K562 (cell line): ENCODE results near the gene ACSF2.
"Not testable (repeated sequence)": the region's sequence is repeated elsewhere in the genome, so short reads cannot be mapped to it uniquely, and the experiment has no call there.

Source experiments
- CHD4 ChIP-seq: fragments of 200-600 bp; sonication (generic); IDR thresholded peaks from 3 replicates; pipeline ENCODE4 v1.6.1; 2012; ENCODE audit warnings: low read depth, mild to moderate bottlenecking, mixed read lengths, low read length, inconsistent platforms; ENCODE audit not compliant: insufficient read depth, insufficient replicate concordance, poor library complexity, severe bottlenecking
- FOXA3 ChIP-seq, 2 experiments: fragments of 450-650 bp in 1 of 2; sonication (generic) in 1 of 2; formaldehyde crosslinking; IDR thresholded peaks in 1 of 2; conservative IDR thresholded peaks in 1 of 2; 2 replicates each; pipeline versions ENCODE4 v1.4.0 to v1.8.0; 2020 to 2022; ENCODE audit warnings: mild to moderate bottlenecking in 2 of 2, missing genetic modification reagents in 1 of 2
- ZSCAN29 ChIP-seq: fragments of 450-650 bp; IDR thresholded peaks from 2 replicates; pipeline ENCODE4 v1.6.1; 2017

DNA sequence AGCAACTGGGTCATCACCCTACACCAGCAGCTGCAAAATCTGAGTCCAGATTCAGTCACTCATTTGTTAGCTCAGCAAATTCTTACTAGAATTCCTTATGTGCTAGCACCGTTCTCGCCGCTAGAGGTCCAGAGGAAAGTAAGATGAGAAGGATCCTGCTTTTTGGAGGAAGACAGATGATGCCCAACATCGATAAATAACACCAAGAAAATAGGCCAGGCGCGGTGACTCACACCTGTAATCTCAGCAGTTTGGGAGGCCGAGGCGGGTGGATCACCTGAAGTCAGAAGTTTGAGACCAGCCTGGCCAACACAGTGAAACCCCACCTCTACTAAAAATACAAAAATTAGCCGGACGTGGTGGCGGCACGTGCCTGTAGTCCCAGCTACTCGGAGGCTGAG is 46.7 kb downstream of the ACSF2 start:
- not testable (repeated sequence) for TF ChIP-seq CHD4; ZSCAN29; FOXA3 (CRISPR knock-in tag; conservative IDR thresholded peaks at IDR 0.05 in 1 of 2, IDR thresholded peaks at IDR 0.05 in 1 of 2)
